Natural killer cell (primary cell): ENCODE data around the gene RSPRY1. TPM values are rescaled to one million over a fixed set of nuclear protein-coding genes. Genes with fewer than 3 reads are reported as not detected.

Experiments
- ATAC-seq, 3 donors: fragments of 150-1000 bp in 2 of 3; fragments of 200-7000 bp in 1 of 3; cut with Tn5 transposase; 1 replicate in 1 of 3; 2 replicates in 2 of 3; pipeline ENCODE4 v1.10.0; 2021; ENCODE audit warnings: mild to moderate bottlenecking in 2 of 3, moderate library complexity in 2 of 3
- DNase-seq, 2 donors: peaks; one replicate each; pipeline versions ENCODE4 v3.0.0 to v3.0.0-alpha.2; 2013 to 2021; ENCODE audit warnings: mixed read lengths in 1 of 2
- H3K27ac ChIP-seq: one replicate; pipeline ENCODE4 v1.5.1; 2013; ENCODE audit warnings: mild to moderate bottlenecking, low read length
- H3K27me3 ChIP-seq: one replicate; pipeline ENCODE4 v1.6.1; 2013; ENCODE audit warnings: low read length; ENCODE audit not compliant: control insufficient read depth, insufficient read depth
- H3K36me3 ChIP-seq: one replicate; pipeline ENCODE4 v1.6.1; 2013; ENCODE audit warnings: low read length; ENCODE audit not compliant: control insufficient read depth, insufficient read depth
- H3K4me1 ChIP-seq: one replicate; pipeline ENCODE4 v1.6.1; 2013; ENCODE audit warnings: low read length; ENCODE audit not compliant: control insufficient read depth, insufficient read depth
- H3K4me3 ChIP-seq: one replicate; pipeline ENCODE4 v1.5.1; 2013; ENCODE audit warnings: low read length
- H3K9me3 ChIP-seq: one replicate; pipeline ENCODE4 v1.6.1; 2013; ENCODE audit warnings: low read length; ENCODE audit not compliant: control insufficient read depth, insufficient read depth
- H3K27ac Mint-ChIP-seq, 2 donors: one replicate each; pipeline ENCODE4 v1.8.0; 2022; ENCODE audit warnings: mild to moderate bottlenecking in 2 of 2, mixed read lengths in 2 of 2, moderate library complexity in 1 of 2
- H3K27me3 Mint-ChIP-seq, 2 donors: one replicate each; pipeline ENCODE4 v1.8.0; 2022; ENCODE audit warnings: low read depth in 2 of 2, mixed read lengths in 2 of 2
- H3K36me3 Mint-ChIP-seq: one replicate; pipeline ENCODE4 v1.8.0; 2022; ENCODE audit warnings: mixed read lengths
- H3K4me1 Mint-ChIP-seq, 2 donors: one replicate each; pipeline ENCODE4 v1.8.0; 2022; ENCODE audit warnings: mixed read lengths in 2 of 2
- H3K4me3 Mint-ChIP-seq: one replicate; pipeline ENCODE4 v1.8.0; 2022; ENCODE audit warnings: mild to moderate bottlenecking, moderate library complexity, mixed read lengths
- H3K9me3 Mint-ChIP-seq, 2 donors: one replicate each; pipeline ENCODE4 v1.8.0; 2022; ENCODE audit warnings: mixed read lengths in 2 of 2
- CTCF ChIP-seq: fragments of 200-600 bp; IDR thresholded peaks from one replicate; pipeline ENCODE4 v1.8.0; 2022; ENCODE audit warnings: antibody characterized with exemption
- WGBS: methylation state at CpG from one replicate; pipeline ENCODE4 v1.1.7; 2013; ENCODE audit warnings: missing lambda C conversion rate; ENCODE audit not compliant: insufficient coverage; 5-methylcytosine and 5-hydroxymethylcytosine counted together
- intact Hi-C: fragments of 100-400 bp; cut with micrococcal nuclease; formaldehyde crosslinking; loops from one replicate; pipeline ENCODE4 v1.14.2; 2022
- total RNA-seq, 4 donors: library from RNA; stranded (reverse); fragments of 120-200 nt in 1 of 4; gene quantifications; one replicate each; pipeline versions ENCODE4 v1.2.3 to v1.2.4, GENCODE V29; 2013 to 2022

Gene RSPRY1
- total RNA-seq, 3 donors from 2014 or later (not counting 1 experiment from before 2014, with no cell fraction given), result 22.6 to 26.6 (median 23.4) TPM

DNA sequence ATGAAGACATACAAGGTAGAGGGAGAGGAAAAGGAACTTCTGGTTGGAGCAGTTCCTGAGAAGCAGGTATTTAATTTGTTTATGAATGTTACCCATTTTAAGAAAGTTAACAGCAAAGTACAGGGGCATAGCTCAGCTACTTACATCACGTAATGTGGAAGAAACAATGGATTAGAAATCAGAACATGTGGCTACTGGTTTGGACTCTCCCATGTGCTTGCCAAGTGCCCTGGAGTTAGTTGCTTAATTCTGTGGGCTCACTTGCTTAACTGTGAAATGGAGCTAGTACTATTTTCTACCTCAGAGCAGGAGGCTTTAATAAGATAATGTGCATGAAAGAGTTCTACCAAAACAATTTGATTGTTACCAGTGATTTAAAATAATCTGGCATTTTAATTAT is 27.3 kb downstream of the RSPRY1 start:
- H3K4me3 Mint-ChIP-seq, result no peak overlapping the region
- DNase-seq (no peak), ATAC-seq (no peak)
- Histone ChIP-seq H3K27me3 (no peaks in the 10 kb centered on the region), H3K4me1 (no peaks in the 10 kb centered on the region), H3K9me3 (peaks cover 6% of the 10 kb centered on the region), H3K4me3 (no peak overlapping the region), H3K36me3 (peaks cover 70% of the 10 kb centered on the region), H3K27ac (no peak overlapping the region)
- H3K36me3 Mint-ChIP-seq, result peaks cover 38% of the 10 kb centered on the region
- intact Hi-C loops, result no loop called here
- TF ChIP-seq CTCF, result no peak
- H3K27me3 Mint-ChIP-seq, result no peaks in the 10 kb centered on the region
- H3K9me3 Mint-ChIP-seq, result peaks cover 0 to 7% of the 10 kb centered on the region in 2 donors
- H3K27ac Mint-ChIP-seq, result no peak overlapping the region
- 90% methylated on average over 1 of the region's 1 CpG for WGBS
- no peaks in the 10 kb centered on the region for H3K4me1 Mint-ChIP-seq

- Histone ChIP-seq H3K36me3 (peaks cover 77% of the 10 kb centered on the region), H3K27me3 (no peaks in the 10 kb centered on the region), H3K27ac (no peak overlapping the region), H3K4me1 (no peaks in the 10 kb centered on the region), H3K4me3 (no peak overlapping the region), H3K9me3 (peaks cover 6% of the 10 kb centered on the region)
- 100% methylated on average over 2 of the region's 2 CpGs for WGBS
- intact Hi-C loops, result no loop called here
- Mint-ChIP-seq H3K4me1 (no peaks in the 10 kb centered on the region), H3K4me3 (no peak overlapping the region), H3K27me3 (no peaks in the 10 kb centered on the region), H3K9me3 (peaks cover 0 to 7% of the 10 kb centered on the region in 2 donors), H3K27ac (no peak overlapping the region), H3K36me3 (peaks cover 59% of the 10 kb centered on the region)
- TF ChIP-seq CTCF, result no peak
- no peak for DNase-seq
- ATAC-seq, result no peak
Measured at GRCh38 chr16:57216968-57217367, 30.8 kb downstream of the RSPRY1 start.

GRCh38 chr16:57223057-57223456 is 36.9 kb downstream of the RSPRY1 start:
- DNase-seq, result no peak
- no peak for TF ChIP-seq CTCF
- Histone ChIP-seq H3K4me1 (no peaks in the 10 kb centered on the region), H3K27ac (no peak overlapping the region), H3K36me3 (peaks cover 79% of the 10 kb centered on the region), H3K9me3 (no peaks in the 10 kb centered on the region), H3K27me3 (no peaks in the 10 kb centered on the region), H3K4me3 (no peak overlapping the region)
- WGBS, result no CpG with 5 or more reads among the region's 1 CpG
- Mint-ChIP-seq H3K27ac (no peak overlapping the region), H3K4me1 (no peaks in the 10 kb centered on the region), H3K36me3 (peaks cover 29% of the 10 kb centered on the region), H3K4me3 (no peak overlapping the region), H3K27me3 (no peaks in the 10 kb centered on the region), H3K9me3 (no peaks in the 10 kb centered on the region)
- intact Hi-C loops, result no loop called here
- no peak for ATAC-seq

GRCh38 chr16:57224651-57225335 is 38.7 kb downstream of the RSPRY1 start:
- intact Hi-C loops, result no loop called here
- DNase-seq, result no peak
- no peak overlapping the region for H3K27ac Mint-ChIP-seq
- no peaks in the 10 kb centered on the region for H3K4me1 Mint-ChIP-seq
- Histone ChIP-seq H3K4me1 (no peaks in the 10 kb centered on the region), H3K9me3 (no peaks in the 10 kb centered on the region), H3K36me3 (peaks cover 75% of the 10 kb centered on the region), H3K27me3 (no peaks in the 10 kb centered on the region), H3K27ac (no peak overlapping the region), H3K4me3 (no peak overlapping the region)
- 98% methylated on average over 6 of the region's 6 CpGs for WGBS
- no peak overlapping the region for H3K4me3 Mint-ChIP-seq
- no peaks in the 10 kb centered on the region for H3K27me3 Mint-ChIP-seq
- ATAC-seq, result no peak
- no peak for TF ChIP-seq CTCF
- peaks cover 18% of the 10 kb centered on the region for H3K36me3 Mint-ChIP-seq
- H3K9me3 Mint-ChIP-seq, result no peaks in the 10 kb centered on the region
